Thymus (tissue), 11 donors: Measurements from ENCODE around the gene C20orf144. TPM values are rescaled to one million over a fixed set of nuclear protein-coding genes. Genes with fewer than 3 reads are reported as not detected.

Experiments
- DNase-seq, 9 donors: peaks; one replicate each; pipeline ENCODE4 v3.0.0-alpha.2; 2013; ENCODE audit warnings: low spot score in 9 of 9, low read depth in 6 of 9, missing footprints in 1 of 9
- H3K27ac ChIP-seq, 2 donors: one replicate each; pipeline ENCODE4 v1.5.1; 2013; ENCODE audit warnings: control low read depth in 1 of 2, low read depth in 1 of 2, low read length in 1 of 2, mild to moderate bottlenecking in 1 of 2, moderate library complexity in 1 of 2
- H3K27me3 ChIP-seq, 2 donors: one replicate each; pipeline ENCODE4 v1.5.1; 2013; ENCODE audit warnings: low read length in 1 of 2; ENCODE audit not compliant: control insufficient read depth in 2 of 2, insufficient read depth in 1 of 2
- H3K36me3 ChIP-seq, 2 donors: one replicate each; pipeline ENCODE4 v1.5.1; 2013; ENCODE audit warnings: low read length in 1 of 2, mild to moderate bottlenecking in 1 of 2, moderate library complexity in 1 of 2; ENCODE audit not compliant: control insufficient read depth in 2 of 2, insufficient read depth in 2 of 2
- H3K4me1 ChIP-seq, 2 donors: one replicate each; pipeline ENCODE4 v1.5.1; 2013; ENCODE audit warnings: low read length in 2 of 2; ENCODE audit not compliant: control insufficient read depth in 2 of 2, insufficient read depth in 2 of 2
- H3K4me3 ChIP-seq, 2 donors: one replicate each; pipeline ENCODE4 v1.5.1; 2013; ENCODE audit warnings: low read length in 2 of 2, control low read depth in 1 of 2, mild to moderate bottlenecking in 1 of 2
- H3K9me3 ChIP-seq, 2 donors: one replicate each; pipeline ENCODE4 v1.5.1; 2013; ENCODE audit warnings: low read length in 1 of 2, mild to moderate bottlenecking in 1 of 2; ENCODE audit not compliant: control insufficient read depth in 2 of 2, insufficient read depth in 1 of 2
- WGBS: extraction: QIAGEN DNeasy Blood & Tissue Kit; methylation state at CpG from one replicate; pipeline ENCODE4 v1.1.7; 2013; 5-methylcytosine and 5-hydroxymethylcytosine counted together
- polyA plus RNA-seq: library from polyadenylated mRNA; stranded (reverse); fragments of 200-250 nt; gene quantifications from one replicate; pipeline ENCODE4 v1.2.3, GENCODE V29; 2013
- total RNA-seq: library from RNA; stranded (reverse); fragments of 120-200 nt; gene quantifications from one replicate; pipeline ENCODE4 v1.2.4, GENCODE V29; 2013
- donor health status: healthy.

C20orf144 gene
- total and polyA plus RNA-seq, 2 donors: 0.09 to 0.23 TPM

DNA sequence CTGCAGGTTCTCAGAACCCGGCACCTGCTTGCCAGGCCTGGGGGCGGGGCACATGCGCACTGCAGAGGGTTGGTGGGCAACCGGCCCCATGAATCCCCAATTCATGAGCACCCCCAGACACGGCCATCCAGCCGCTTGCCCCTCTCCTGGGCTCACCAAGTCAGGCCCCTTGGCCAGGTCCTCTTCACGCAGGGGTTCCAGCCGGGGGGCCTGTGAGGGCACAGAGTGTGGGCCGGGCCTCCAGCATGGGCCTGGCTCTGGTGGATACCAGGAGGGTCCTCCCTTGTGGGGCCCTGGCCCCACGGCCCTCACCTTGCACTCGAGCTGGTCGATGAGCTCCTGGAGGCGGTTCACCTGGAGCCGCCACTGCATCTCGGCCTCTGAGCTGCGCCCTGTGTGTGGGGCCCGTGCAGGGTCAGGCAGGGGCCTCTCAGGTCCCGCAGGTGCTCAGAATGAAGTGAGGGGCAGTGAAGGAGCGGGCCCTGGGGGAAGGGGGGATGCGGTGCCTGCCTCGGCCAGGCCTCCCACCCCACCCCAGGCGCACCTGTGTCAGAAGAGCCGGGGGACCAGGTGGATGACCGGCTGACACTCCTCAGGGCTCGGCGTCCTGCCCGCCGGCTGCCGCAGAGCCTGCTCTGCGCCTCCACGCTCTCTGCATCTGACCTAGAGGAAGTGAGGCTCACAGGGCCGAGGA, 2.6 kb upstream of the C20orf144 start:
- no peak for DNase-seq
- H3K4me3 ChIP-seq: no peak overlapping the region
- no peak overlapping the region for H3K27ac ChIP-seq
- peaks cover 0 to 17% of the 10 kb centered on the region in 2 donors for H3K4me1 ChIP-seq
- peaks cover 0 to 4% of the 10 kb centered on the region in 2 donors for H3K9me3 ChIP-seq
- 98% methylated on average over 32 of the region's 32 CpGs for WGBS
- peaks cover 0 to under 1% of the 10 kb centered on the region in 2 donors for H3K27me3 ChIP-seq
- peaks cover 0 to 9% of the 10 kb centered on the region in 2 donors for H3K36me3 ChIP-seq

DNA sequence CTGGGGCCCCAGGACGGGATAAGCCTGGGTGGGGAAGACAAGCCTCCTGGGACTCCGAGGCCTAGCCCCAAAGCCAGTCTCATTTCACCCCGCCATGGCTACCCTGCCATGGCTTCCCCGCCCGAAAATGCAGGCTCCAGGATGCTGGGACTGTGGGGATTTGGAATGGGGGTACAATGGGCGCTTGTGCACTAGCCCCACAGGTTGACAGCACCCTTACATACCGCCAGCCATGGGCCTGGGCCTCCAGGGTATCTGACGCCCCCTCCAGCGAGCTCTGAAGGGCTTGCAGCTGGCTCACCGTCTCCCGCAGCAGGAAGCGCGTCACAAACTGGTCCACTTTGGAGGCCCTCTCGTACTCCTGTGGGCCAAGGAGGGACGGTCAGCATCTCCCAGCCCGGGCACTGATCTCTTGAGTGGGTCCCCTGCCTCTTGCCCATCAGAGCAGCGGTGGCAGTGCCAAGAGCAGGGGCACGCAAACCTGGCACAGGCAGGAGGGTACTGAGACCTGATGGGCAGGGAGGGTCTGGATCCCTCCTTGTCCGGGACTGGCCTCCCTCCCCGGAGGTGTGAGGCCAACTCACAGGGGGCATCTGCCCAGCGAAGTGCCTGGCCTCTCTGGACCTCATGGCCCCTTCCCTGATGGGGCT, 2.0 kb upstream of the C20orf144 start:
- no peak for DNase-seq
- Histone ChIP-seq H3K27me3 (peaks cover 0 to 2% of the 10 kb centered on the region in 2 donors), H3K4me3 (no peak overlapping the region), H3K9me3 (peaks cover 0 to 4% of the 10 kb centered on the region in 2 donors), H3K4me1 (peaks cover 0 to 20% of the 10 kb centered on the region in 2 donors), H3K27ac (no peak overlapping the region), H3K36me3 (peaks cover 0 to 9% of the 10 kb centered on the region in 2 donors)
- WGBS: 95% methylated on average over 21 of the region's 21 CpGs

DNA sequence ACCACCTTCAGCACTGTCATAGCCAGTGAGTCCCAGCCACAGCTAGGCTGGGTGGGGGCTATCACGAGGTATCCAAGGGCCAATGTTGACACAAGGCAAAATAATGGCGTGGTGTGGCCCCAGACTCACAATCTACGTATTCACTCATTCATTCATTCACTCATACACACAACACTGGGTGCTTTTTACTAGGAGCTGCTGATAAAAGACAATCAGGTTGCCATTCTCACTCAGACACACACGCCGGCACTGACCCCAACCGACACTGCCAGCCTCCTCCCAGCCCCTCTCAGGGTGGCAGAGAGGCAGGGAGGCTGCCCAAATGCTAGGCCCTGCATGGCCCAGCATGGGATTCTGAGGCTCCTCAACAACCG, 1.5 kb upstream of the C20orf144 start:
- DNase-seq: no peak

DNA sequence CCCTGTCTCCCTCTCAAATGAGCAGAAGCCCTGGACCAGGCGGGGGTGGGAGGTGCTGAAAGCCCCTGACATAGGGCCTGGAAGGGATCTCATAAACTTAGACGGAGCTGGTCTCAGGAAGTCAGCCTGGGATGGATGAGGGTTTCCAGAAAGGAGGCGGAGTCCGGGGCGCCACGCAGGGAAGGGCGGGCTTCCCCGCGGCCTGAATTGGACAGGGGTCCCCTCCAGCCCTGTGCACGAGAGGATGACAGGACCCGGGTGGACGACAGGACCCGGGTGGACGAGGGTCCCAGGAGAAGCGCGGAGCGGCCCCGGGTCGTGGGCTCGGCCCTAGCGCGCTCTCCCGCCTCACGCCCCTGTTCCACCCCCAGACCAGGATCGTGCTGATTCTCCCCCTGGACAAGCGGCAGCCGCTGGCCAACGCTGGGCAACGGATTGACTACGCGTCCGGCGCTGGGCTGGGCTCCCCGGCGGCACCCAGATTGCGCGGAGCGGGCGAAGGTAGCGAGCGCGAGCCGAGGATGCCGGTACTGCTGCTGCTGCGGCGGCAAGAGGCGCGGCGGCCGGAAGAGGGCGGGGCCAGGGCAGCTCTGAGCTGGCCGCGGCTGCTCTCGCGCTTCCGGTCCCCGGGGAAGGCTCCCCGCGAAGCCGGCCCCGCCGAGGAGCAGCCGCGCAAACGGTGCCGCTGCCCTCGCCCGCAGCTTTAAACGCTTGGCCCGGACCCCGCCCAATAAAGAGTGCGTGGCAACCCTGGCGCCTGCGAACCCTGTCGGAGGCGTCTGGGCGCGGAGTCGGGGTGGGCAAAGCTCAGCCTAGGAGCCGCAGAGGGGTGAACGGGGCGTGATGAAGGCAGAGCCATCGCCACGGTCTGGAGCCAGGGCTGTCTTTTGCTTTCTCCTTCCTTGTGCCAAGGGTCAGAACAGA, 1.3 kb downstream of the C20orf144 start:
- H3K36me3 ChIP-seq: peaks cover 0 to 5% of the 10 kb centered on the region in 2 donors
- peak overlapping the region; percentile 65 to 78 for H3K4me3 ChIP-seq
- peak in 5 of 9 donors; percentile 70 to 90 (median 83) for DNase-seq
- 2% methylated on average over 84 of the region's 84 CpGs for WGBS
- H3K9me3 ChIP-seq: peaks cover 0 to 10% of the 10 kb centered on the region in 2 donors
- H3K27me3 ChIP-seq: peaks cover 3 to 31% of the 10 kb centered on the region in 2 donors
- peak overlapping the region; percentile 85 to 91 for H3K27ac ChIP-seq
- peaks cover 5 to 41% of the 10 kb centered on the region in 2 donors for H3K4me1 ChIP-seq

More for the DNA sequence above, 1.5 kb upstream of the C20orf144 start:
- 97% methylated on average over 7 of the region's 7 CpGs for WGBS
- Histone ChIP-seq H3K36me3 (peaks cover 0 to 9% of the 10 kb centered on the region in 2 donors), H3K4me3 (no peak overlapping the region), H3K4me1 (peaks cover 0 to 20% of the 10 kb centered on the region in 2 donors), H3K27me3 (peaks cover 0 to 4% of the 10 kb centered on the region in 2 donors), H3K9me3 (peaks cover 0 to 4% of the 10 kb centered on the region in 2 donors), H3K27ac (no peak overlapping the region)

DNA sequence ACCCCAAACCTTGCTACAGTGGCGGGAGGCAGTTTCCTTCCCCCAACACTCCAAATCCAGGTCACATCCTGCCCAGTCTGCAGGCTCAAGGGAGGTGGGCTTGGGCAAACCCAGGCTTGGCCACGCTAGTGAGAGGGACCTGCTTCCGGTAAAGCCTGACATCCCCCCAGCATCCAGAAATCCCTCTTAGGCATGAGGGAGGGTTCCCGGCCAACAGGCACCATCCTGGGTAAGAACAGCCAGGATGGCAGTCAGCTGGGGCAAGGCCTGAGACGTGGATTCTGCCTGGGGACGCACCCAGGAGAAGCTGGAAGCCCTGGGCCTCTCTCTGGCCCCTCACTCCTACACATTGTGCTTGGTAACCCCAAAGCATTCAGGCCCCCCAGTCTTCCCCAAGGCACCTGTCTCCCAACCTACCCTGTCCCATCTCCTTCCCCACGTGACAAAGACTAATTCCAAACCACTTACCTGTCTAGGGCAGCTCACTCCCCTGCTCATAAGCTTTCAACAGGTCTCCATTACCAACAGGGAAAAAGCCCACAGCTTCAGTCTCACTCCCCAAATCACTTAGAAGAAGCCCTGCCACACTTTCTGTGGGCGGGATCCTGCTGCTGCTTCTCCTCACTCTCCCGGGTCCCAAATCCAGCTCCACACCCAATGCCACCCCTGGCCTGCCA, 2.1 kb downstream of the C20orf144 start:
- peaks cover 5 to 43% of the 10 kb centered on the region in 2 donors for H3K4me1 ChIP-seq

DNA sequence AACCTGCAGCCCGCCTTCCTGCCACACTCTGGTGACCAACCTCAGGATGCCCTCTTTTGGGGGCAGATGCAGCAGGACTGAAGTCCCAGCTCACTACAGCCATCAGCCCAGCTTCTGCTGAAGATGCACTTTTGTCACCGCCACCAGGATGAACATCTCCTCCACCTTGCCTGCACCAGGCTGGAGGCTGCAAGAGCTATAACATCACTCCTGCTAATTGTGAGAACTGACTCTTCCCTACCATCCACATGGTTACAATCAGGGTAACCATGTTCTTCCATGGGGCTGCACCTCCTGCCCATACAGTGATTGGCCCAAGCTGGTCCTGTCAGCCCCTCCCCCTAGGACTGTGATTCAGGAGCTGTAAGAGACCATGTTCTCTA, 2.6 kb downstream of the C20orf144 start:
- Histone ChIP-seq H3K27me3 (peaks cover 3 to 31% of the 10 kb centered on the region in 2 donors), H3K27ac (no peak overlapping the region), H3K4me1 (peaks cover 5 to 43% of the 10 kb centered on the region in 2 donors), H3K9me3 (peaks cover 0 to 10% of the 10 kb centered on the region in 2 donors), H3K36me3 (peaks cover 0 to 3% of the 10 kb centered on the region in 2 donors), H3K4me3 (no peak overlapping the region)
- 98% methylated on average over 2 of the region's 2 CpGs for WGBS
- DNase-seq: no peak

More for the DNA sequence above, 2.1 kb downstream of the C20orf144 start:
- H3K27me3 ChIP-seq: peaks cover 3 to 31% of the 10 kb centered on the region in 2 donors
- H3K36me3 ChIP-seq: peaks cover 0 to 3% of the 10 kb centered on the region in 2 donors
- WGBS: 72% methylated on average over 9 of the region's 9 CpGs
- peak overlapping the region; percentile 65 to 78 for H3K4me3 ChIP-seq
- no peak for DNase-seq
- peaks cover 0 to 10% of the 10 kb centered on the region in 2 donors for H3K9me3 ChIP-seq
- peak overlapping the region; percentile 85 to 91 for H3K27ac ChIP-seq

DNA sequence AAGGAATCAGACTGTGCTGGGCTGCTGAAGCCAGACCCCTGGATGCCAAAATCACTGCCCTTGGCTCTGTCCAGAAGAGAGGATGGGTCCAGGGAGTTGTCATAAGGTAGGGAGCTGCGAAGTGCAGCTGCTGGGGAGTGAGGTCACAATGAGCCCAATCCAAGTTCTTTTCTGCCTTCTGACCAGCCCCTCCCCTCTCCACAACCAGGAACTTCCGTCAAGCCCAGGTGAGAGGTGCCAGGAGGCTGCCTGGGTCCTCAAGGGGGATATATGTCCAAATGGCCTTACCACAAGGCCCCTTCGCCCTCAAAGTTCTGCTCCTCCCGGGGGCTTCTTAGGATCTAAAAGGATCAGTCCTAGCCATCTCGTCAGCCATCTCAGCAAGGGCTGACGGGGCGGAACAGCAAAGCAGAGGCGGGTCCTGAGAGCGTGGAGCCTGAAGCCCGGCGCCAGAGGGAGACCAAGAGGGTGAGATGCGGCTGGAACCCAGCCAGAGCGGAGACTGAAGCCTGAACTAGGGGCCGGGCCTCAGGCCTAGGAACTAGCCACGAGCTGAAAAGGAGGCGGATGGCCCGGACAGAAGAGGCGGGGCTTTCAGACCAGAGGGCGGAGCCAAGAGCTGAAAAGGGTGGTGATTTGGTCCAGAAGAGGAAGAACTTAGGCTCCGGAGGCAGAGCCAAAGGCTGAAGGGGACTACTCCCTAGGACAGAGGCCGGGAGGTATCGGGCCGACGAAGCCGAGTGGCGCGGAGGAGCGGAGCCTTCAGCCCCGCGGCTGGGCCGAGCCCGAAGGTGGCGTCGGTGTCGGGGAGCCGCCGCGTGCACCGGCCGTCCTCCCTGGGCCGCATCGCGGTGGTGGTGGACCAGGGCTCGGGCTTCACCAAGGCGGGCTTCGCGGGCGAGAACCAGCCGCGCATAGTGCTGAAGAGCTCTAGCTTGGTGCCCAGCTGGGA, 4.4 kb downstream of the C20orf144 start, which contains the start of gene ACTL10:
Gene ACTL10 (plus strand): TSS at position 651 of the 952 bp plus-strand sequence. CDS start 555 bp downstream, outside the sequence.
- WGBS: 5% methylated on average over 50 of the region's 50 CpGs
- peaks cover 0 to 10% of the 10 kb centered on the region in 2 donors for H3K9me3 ChIP-seq
- peaks cover 2 to 3% of the 10 kb centered on the region in 2 donors for H3K36me3 ChIP-seq
- DNase-seq: peak in 5 of 9 donors; percentile 55 to 75 (median 58)
- peaks cover 3 to 31% of the 10 kb centered on the region in 2 donors for H3K27me3 ChIP-seq
- H3K4me1 ChIP-seq: peaks cover 5 to 43% of the 10 kb centered on the region in 2 donors
- peak within 1 kb of the TSS; percentile 43 to 62 for H3K4me3 ChIP-seq
- peak within 1 kb of the TSS in 1 of 2 donors; percentile 79 for H3K27ac ChIP-seq
